Ascending aorta (tissue), 2 donors: Measurements from ENCODE around the gene PXK. TPM values are rescaled to one million over a fixed set of nuclear protein-coding genes. Genes with fewer than 3 reads are reported as not detected.

Experiments
- DNase-seq, 2 donors: peaks; one replicate each; pipeline ENCODE4 v3.0.0-alpha.2; 2019; ENCODE audit warnings: low spot score in 2 of 2
- H3K27ac ChIP-seq, 2 donors: fragments of 200-600 bp; sonication (generic); one replicate each; pipeline ENCODE4 v1.5.1; 2016 to 2017; ENCODE audit warnings: mild to moderate bottlenecking in 1 of 2
- H3K27me3 ChIP-seq: fragments of 200-600 bp; sonication (generic); one replicate; pipeline ENCODE4 v1.5.1; 2017
- H3K36me3 ChIP-seq, 2 donors: fragments of 200-600 bp; sonication (generic); one replicate each; pipeline ENCODE4 v1.5.1; 2016
- H3K4me1 ChIP-seq, 2 donors: fragments of 200-600 bp; sonication (generic); one replicate each; pipeline ENCODE4 v1.5.1; 2016 to 2017; ENCODE audit warnings: mild to moderate bottlenecking in 1 of 2
- H3K4me3 ChIP-seq, 2 donors: fragments of 200-600 bp; sonication (generic); one replicate each; pipeline ENCODE4 v1.5.1; 2016 to 2017; ENCODE audit warnings: mild to moderate bottlenecking in 1 of 2
- H3K9me3 ChIP-seq, 2 donors: fragments of 200-600 bp; sonication (generic); one replicate each; pipeline ENCODE4 v1.5.1; 2016
- CTCF ChIP-seq, 3 experiments: fragments of 200-600 bp in 2 of 3; fragments of 450-650 bp in 1 of 3; sonication (generic) in 2 of 3; IDR thresholded peaks; one replicate each; pipeline ENCODE4 v1.5.1; 2016 to 2019; ENCODE audit warnings: antibody characterized with exemption in 3 of 3, mild to moderate bottlenecking in 1 of 3, moderate library complexity in 1 of 3
- intact Hi-C: fragments of 100-400 bp; cut with DNase I; formaldehyde crosslinking; loops from one replicate; pipeline ENCODE4 v1.15.1; 2023
- total RNA-seq: library from RNA; depleted of rRNA; stranded (reverse); fragments of >200 nt; gene quantifications from one replicate; pipeline ENCODE4 v1.1.0, GENCODE V29; 2016

The PXK gene
- total RNA-seq, 1 donor from 2014 or later = 14.8 TPM

DNA sequence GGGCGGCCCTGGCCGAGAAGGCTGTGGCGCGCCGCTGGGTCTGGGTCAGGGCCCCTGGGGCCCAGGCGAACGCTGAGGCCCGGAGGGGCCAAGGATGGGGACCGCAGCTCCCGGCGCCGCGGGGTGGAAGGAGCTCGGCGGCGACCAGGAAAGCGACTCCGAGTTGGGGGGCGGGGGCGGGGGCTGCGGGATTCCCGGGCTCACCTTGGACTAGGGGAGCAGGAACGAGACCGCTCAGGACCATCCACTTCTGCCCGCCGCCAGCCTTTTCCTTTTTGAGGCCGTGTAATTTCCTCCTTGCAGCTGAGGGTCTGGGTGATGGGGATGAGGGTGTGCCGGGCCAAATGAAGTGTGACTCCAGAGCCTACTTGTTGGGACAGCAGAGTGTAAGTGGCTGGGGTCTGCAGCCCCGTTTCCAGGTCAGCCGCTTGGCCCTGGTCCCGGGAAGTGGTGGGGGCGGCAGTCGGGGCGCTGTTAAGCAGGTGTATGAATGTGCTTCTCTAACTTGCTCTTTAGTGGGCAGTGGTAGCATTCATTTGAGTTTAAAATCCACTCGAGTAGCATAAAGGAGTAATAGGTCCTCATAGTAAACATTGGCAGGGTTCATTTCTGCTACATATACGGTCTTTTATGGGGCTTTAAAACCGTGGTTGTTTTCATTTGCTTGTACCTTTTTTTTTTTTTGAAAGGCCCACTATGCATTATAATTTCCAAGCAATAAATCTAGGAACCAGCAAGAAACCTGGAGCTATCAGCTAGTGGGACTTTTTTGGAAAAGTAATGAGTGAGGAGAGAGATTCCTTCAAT is 717 bp downstream of the PXK start:
- intact Hi-C loops = no loop called here
- Histone ChIP-seq H3K27ac (peak overlapping the region; percentile 61 to 67), H3K4me3 (peak overlapping the region; percentile 88 to 93), H3K36me3 (no peaks in the 10 kb centered on the region), H3K9me3 (no peaks in the 10 kb centered on the region), H3K27me3 (no peaks in the 10 kb centered on the region), H3K4me1 (peaks cover 0 to 9% of the 10 kb centered on the region in 2 donors)
- TF ChIP-seq CTCF (IDR thresholded peaks at IDR 0.05) = no peak
- DNase-seq = peak in 1 of 2 donors; percentile 64

GRCh38 chr3:58334013-58334321 is 1.3 kb downstream of the PXK start:
- H3K27me3 ChIP-seq = no peaks in the 10 kb centered on the region
- peaks cover 0 to 9% of the 10 kb centered on the region in 2 donors for H3K4me1 ChIP-seq
- peak overlapping the region; percentile 88 to 93 for H3K4me3 ChIP-seq
- H3K36me3 ChIP-seq = no peaks in the 10 kb centered on the region
- TF ChIP-seq CTCF (IDR thresholded peaks at IDR 0.05) = no peak
- no peak overlapping the region for H3K27ac ChIP-seq
- no peak for DNase-seq
- H3K9me3 ChIP-seq = no peaks in the 10 kb centered on the region
- intact Hi-C loops = no loop called here

- no peak for DNase-seq
- TF ChIP-seq CTCF (IDR thresholded peaks at IDR 0.05) = no peak
- Histone ChIP-seq H3K4me1 (peaks cover 0 to 9% of the 10 kb centered on the region in 2 donors), H3K4me3 (peak overlapping the region; percentile 88 to 93), H3K27ac (peak overlapping the region in 1 of 2 donors; percentile 44), H3K27me3 (no peaks in the 10 kb centered on the region), H3K36me3 (no peaks in the 10 kb centered on the region), H3K9me3 (no peaks in the 10 kb centered on the region)
- intact Hi-C loops = no loop called here
Measured at GRCh38 chr3:58334506-58334884, 1.8 kb downstream of the PXK start.

- no peaks in the 10 kb centered on the region for H3K27me3 ChIP-seq
- TF ChIP-seq CTCF (IDR thresholded peaks at IDR 0.05) = no peak
- intact Hi-C loops = no loop called here
- peaks cover 0 to 6% of the 10 kb centered on the region in 2 donors for H3K36me3 ChIP-seq
- H3K9me3 ChIP-seq = no peaks in the 10 kb centered on the region
- H3K27ac ChIP-seq = peak overlapping the region; percentile 47 to 64
- H3K4me3 ChIP-seq = peak overlapping the region; percentile 13 to 27
- peaks cover 0 to 9% of the 10 kb centered on the region in 2 donors for H3K4me1 ChIP-seq
- no peak for DNase-seq
Measured at GRCh38 chr3:58335652-58335947, 2.9 kb downstream of the PXK start.

- H3K27ac ChIP-seq = peak overlapping the region in 1 of 2 donors; percentile 47
- intact Hi-C loops = no loop called here
- no peak for TF ChIP-seq CTCF (IDR thresholded peaks at IDR 0.05)
- no peaks in the 10 kb centered on the region for H3K27me3 ChIP-seq
- no peak for DNase-seq
- no peak overlapping the region for H3K4me3 ChIP-seq
- no peaks in the 10 kb centered on the region for H3K9me3 ChIP-seq
- peaks cover 0 to 6% of the 10 kb centered on the region in 2 donors for H3K36me3 ChIP-seq
- H3K4me1 ChIP-seq = peaks cover 0 to 9% of the 10 kb centered on the region in 2 donors
Measured at GRCh38 chr3:58336135-58336882, 3.6 kb downstream of the PXK start.
